Mesenchymal stem cell (in vitro differentiated cells and primary cell): ENCODE data around the gene ENTPD2.
A peak's percentile ranks its signal among the peaks of the same experiment; 100 is the strongest.

Experiments used
- DNase-seq: peaks from one replicate; pipeline ENCODE4 v3.0.0-alpha.2; 2013
- H2AFZ ChIP-seq: one replicate; pipeline ENCODE4 v1.6.1; 2013; ENCODE audit warnings: low read depth, mild to moderate bottlenecking, control low read depth, inconsistent platforms, low read length, moderate library complexity
- H2AK5ac ChIP-seq: 2 replicates; pipeline ENCODE4 v1.6.1; 2013; ENCODE audit warnings: low read length, moderate library complexity, mild to moderate bottlenecking, inconsistent platforms; ENCODE audit not compliant: severe bottlenecking
- H2BK120ac ChIP-seq: one replicate; pipeline ENCODE4 v1.6.1; 2013; ENCODE audit warnings: low read depth, mild to moderate bottlenecking, inconsistent platforms, low read length, moderate library complexity
- H2BK12ac ChIP-seq, 2 experiments: one replicate each; pipeline ENCODE4 v1.6.1; 2013; ENCODE audit warnings: inconsistent platforms in 2 of 2, low read length in 2 of 2, mild to moderate bottlenecking in 2 of 2, moderate library complexity in 2 of 2, control low read depth in 1 of 2
- H2BK15ac ChIP-seq: one replicate; pipeline ENCODE4 v1.6.1; 2013; ENCODE audit warnings: mild to moderate bottlenecking, low read depth, inconsistent platforms; ENCODE audit not compliant: poor library complexity, severe bottlenecking
- H2BK5ac ChIP-seq: 2 replicates; pipeline ENCODE4 v1.6.1; 2013; ENCODE audit warnings: low read depth, mild to moderate bottlenecking, low read length, control low read depth, inconsistent platforms; ENCODE audit not compliant: poor library complexity, severe bottlenecking
- H3K14ac ChIP-seq, 2 experiments: one replicate each; pipeline ENCODE4 v1.6.1; 2013; ENCODE audit warnings: inconsistent platforms in 2 of 2, low read length in 2 of 2, control low read depth in 1 of 2, mild to moderate bottlenecking in 1 of 2, moderate library complexity in 1 of 2
- H3K18ac ChIP-seq, 2 experiments: one replicate each; pipeline ENCODE4 v1.6.1; 2013; ENCODE audit warnings: inconsistent platforms in 2 of 2, low read length in 2 of 2, control low read depth in 1 of 2, low read depth in 1 of 2, mild to moderate bottlenecking in 1 of 2
- H3K23ac ChIP-seq, 2 experiments: one replicate each; pipeline ENCODE4 v1.6.1; 2013; ENCODE audit warnings: inconsistent platforms in 2 of 2, low read length in 2 of 2, mild to moderate bottlenecking in 2 of 2, moderate library complexity in 2 of 2, control low read depth in 1 of 2
- H3K27ac ChIP-seq: 2 replicates; pipeline ENCODE4 v1.5.1; 2013; ENCODE audit warnings: mild to moderate bottlenecking, moderate library complexity, low read length, control low read depth, inconsistent platforms; ENCODE audit not compliant: poor library complexity, severe bottlenecking
- H3K27me3 ChIP-seq, 2 experiments: 2 replicates each; pipeline versions ENCODE4 v1.6.1 to v1.7.0; 2013; ENCODE audit warnings: low read length in 2 of 2, mild to moderate bottlenecking in 2 of 2, moderate library complexity in 2 of 2, control low read depth in 1 of 2, inconsistent platforms in 1 of 2; ENCODE audit not compliant: control insufficient read depth in 1 of 2, insufficient read depth in 1 of 2
- H3K36me3 ChIP-seq, 2 experiments: 2 replicates each; pipeline versions ENCODE4 v1.6.1 to v1.7.0; 2013; ENCODE audit warnings: low read length in 2 of 2, control low read depth in 1 of 2, inconsistent platforms in 1 of 2, low read depth in 1 of 2, mild to moderate bottlenecking in 1 of 2; ENCODE audit not compliant: insufficient read depth in 2 of 2, control insufficient read depth in 1 of 2
- H3K4ac ChIP-seq, 2 experiments: one replicate each; pipeline ENCODE4 v1.6.1; 2013; ENCODE audit warnings: inconsistent platforms in 2 of 2, low read length in 2 of 2, mild to moderate bottlenecking in 2 of 2, moderate library complexity in 2 of 2, control low read depth in 1 of 2, low read depth in 1 of 2
- H3K4me1 ChIP-seq: 2 replicates; pipeline ENCODE4 v1.6.1; 2013; ENCODE audit warnings: low read depth, low read length, control low read depth; ENCODE audit not compliant: control insufficient read depth, insufficient read depth
- H3K4me2 ChIP-seq: 2 replicates; pipeline ENCODE4 v1.6.1; 2013; ENCODE audit warnings: low read length, mild to moderate bottlenecking, inconsistent platforms; ENCODE audit not compliant: poor library complexity, severe bottlenecking
- H3K4me3 ChIP-seq, 2 experiments: 2 replicates each; pipeline versions ENCODE4 v1.5.1 to v1.7.0; 2013; ENCODE audit warnings: low read length in 2 of 2, mild to moderate bottlenecking in 2 of 2, control low read depth in 1 of 2, low read depth in 1 of 2; ENCODE audit not compliant: insufficient read depth in 1 of 2
- H3K79me1 ChIP-seq: replicated peaks from 2 replicates; pipeline ENCODE4 v1.6.1; 2013; ENCODE audit warnings: mild to moderate bottlenecking, control low read depth, low read length, inconsistent platforms; ENCODE audit not compliant: poor library complexity, severe bottlenecking
- H3K9ac ChIP-seq: 2 replicates; pipeline ENCODE4 v1.7.0; 2013; ENCODE audit warnings: mild to moderate bottlenecking, low read length, moderate library complexity
- H3K9me3 ChIP-seq: 2 replicates; pipeline ENCODE4 v1.7.0; 2013; ENCODE audit warnings: mild to moderate bottlenecking, low read length; ENCODE audit not compliant: control insufficient read depth
- H4K8ac ChIP-seq: one replicate; pipeline ENCODE4 v1.6.1; 2013; ENCODE audit warnings: inconsistent platforms, mild to moderate bottlenecking, low read length, moderate library complexity
- H4K91ac ChIP-seq: one replicate; pipeline ENCODE4 v1.6.1; 2013; ENCODE audit warnings: mild to moderate bottlenecking, low read length, inconsistent platforms
- WGBS: methylation state at CpG from one replicate; pipeline ENCODE4 v1.1.7; 2013; ENCODE audit warnings: mixed read lengths; 5-methylcytosine and 5-hydroxymethylcytosine counted together

The ENTPD2 gene

DNA sequence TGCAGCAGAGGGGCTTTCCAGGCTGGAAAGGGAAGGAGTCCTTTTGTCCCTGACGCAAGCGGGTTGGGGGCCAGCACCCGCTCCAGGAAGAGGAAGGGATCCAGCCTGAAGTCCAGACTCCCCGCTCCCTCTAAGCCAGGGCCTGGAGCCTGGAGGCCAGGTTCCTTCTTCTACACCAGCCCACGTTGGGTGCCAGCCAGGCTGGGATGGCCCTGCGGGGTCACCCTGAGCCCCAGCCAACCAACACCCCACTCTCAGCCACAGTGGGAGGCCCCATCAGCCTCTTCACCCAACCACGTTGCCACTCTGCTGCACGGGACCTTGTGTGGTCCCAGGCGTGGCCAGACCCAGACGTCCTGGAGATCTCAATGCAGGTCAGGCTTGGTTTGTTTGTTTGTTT is 21.0 kb downstream of the ENTPD2 start:
- Histone ChIP-seq H3K23ac (no peak overlapping the region), H4K91ac (no peak overlapping the region), H2BK15ac (no peak overlapping the region), H3K36me3 (peaks cover 6 to 12% of the 10 kb centered on the region in 2 experiments), H2AFZ (no peak overlapping the region), H2BK12ac (no peak overlapping the region), H3K27ac (no peak overlapping the region), H3K14ac (no peak overlapping the region), H3K18ac (no peak overlapping the region), H2AK5ac (no peak overlapping the region), H3K27me3 (peaks cover 4 to 11% of the 10 kb centered on the region in 2 experiments), H4K8ac (no peak overlapping the region), H2BK5ac (no peak overlapping the region), H3K4me2 (no peak overlapping the region), H3K4ac (no peak overlapping the region), H3K9me3 (no peaks in the 10 kb centered on the region), H3K4me3 (no peak overlapping the region), H3K9ac (no peak overlapping the region), H2BK120ac (no peak overlapping the region), H3K4me1 (peaks cover 13% of the 10 kb centered on the region), H3K79me1 (no peaks in the 10 kb centered on the region)
- DNase-seq, result no peak
- WGBS, result 87% methylated on average over 10 of the region's 10 CpGs

DNA sequence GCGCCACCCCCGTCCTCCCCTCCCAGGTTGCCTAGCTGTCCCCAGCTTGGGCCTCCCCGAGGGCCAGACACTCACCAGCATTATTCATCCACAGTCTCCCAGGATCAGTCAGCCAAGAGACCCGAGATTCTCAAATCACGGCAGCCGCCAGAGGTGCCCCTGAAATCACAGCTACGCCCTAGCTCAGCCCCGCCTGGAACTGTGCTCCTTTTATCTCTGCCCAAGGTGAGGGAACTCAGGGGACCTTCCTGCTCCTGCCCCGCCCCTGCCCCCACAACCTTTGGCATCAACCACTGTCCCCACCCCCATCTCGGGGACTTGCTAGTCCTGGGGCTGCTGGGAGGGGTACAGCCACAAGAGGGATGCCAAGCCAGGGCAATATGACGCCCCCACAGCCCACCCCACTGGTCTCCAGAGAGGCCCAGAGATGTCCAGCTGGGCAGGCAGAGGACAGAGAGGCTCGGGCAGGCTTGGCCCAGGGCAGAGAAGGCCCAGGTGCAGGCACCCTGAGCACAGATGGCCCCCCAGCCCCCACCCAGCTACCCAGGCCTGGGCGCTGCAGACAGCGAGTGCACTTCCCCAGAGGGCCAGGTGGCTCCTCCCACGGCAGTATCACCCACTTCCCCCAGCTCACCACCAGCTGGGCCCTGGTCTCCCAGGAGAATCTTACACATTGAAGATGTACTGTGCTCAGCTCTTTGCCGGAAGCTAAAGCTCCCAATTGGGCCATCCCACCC is 21.8 kb downstream of the ENTPD2 start, which contains the start of gene FUT7:
FUT7 (minus strand) TSS at position 185 of the 737 bp plus-strand sequence; CDS start at position 88, 97 bp downstream.
- Histone ChIP-seq H3K79me1 (no peaks in the 10 kb centered on the region), H3K27ac (no peak within 1 kb of the TSS), H3K4me1 (peaks cover 20% of the 10 kb centered on the region), H4K91ac (peak within 1 kb of the TSS; percentile 10), H3K9me3 (no peaks in the 10 kb centered on the region), H2BK12ac (no peak within 1 kb of the TSS), H2BK15ac (no peak within 1 kb of the TSS), H3K4me3 (no peak within 1 kb of the TSS), H2AK5ac (no peak within 1 kb of the TSS), H3K23ac (no peak within 1 kb of the TSS), H3K4ac (no peak within 1 kb of the TSS), H2BK5ac (no peak within 1 kb of the TSS), H2AFZ (no peak within 1 kb of the TSS), H3K14ac (no peak within 1 kb of the TSS), H2BK120ac (no peak within 1 kb of the TSS), H3K9ac (no peak within 1 kb of the TSS), H3K4me2 (no peak within 1 kb of the TSS), H4K8ac (no peak within 1 kb of the TSS), H3K36me3 (peaks cover 0 to 6% of the 10 kb centered on the region in 2 experiments), H3K27me3 (peaks cover 4 to 11% of the 10 kb centered on the region in 2 experiments), H3K18ac (no peak within 1 kb of the TSS)
- WGBS, result 74% methylated on average over 16 of the region's 16 CpGs
- no peak for DNase-seq

DNA sequence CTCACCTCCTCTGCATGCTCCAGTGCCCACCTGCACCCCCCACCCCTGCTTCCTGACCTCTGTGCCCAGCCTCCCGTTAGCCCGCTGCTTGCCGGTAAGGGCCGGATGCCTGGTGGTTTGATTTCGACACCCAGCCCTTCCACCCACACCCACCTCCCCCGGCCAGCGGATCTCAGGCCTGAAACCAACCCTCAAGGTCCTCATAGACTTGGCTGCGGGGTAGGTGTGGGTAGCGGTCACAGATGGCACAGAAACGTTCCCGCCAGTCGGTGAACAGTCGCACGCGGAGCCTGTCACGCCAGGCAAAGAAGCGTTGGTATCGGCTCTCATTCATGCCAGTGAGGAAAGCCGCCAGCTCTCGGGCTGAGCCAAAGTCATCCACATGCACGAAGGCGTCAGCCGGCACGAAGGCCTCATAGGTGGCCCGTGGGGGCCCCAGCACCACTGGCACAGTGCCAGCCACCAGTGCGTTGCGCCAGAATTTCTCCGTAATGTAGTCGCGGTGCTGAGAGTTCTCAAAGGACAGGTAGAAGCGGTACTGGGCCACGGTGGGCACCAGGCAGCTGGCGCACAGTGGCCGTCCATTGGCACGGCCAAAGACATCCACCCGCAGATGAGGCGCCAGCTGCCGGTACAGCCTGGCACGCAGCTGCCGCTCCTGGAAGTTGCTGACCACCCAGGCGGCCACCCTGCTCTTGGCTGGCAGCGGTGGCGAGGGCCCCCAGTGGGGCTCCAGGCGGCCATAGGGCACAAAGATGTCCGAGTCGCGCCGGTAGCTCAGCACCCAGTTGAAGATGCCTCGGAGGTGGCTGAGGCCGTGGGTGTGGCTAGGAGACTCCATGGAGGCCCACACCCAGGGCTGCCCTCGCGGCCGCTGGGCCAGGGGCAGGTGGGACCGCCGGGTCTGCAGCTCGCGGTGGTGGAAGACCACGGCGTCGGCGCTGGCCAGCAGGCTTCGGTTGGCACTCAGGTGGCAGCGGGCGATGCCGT is 23.0 kb downstream of the ENTPD2 start:
- H3K14ac ChIP-seq, result no peak overlapping the region
- H2AK5ac ChIP-seq, result no peak overlapping the region
- peaks cover 0 to under 1% of the 10 kb centered on the region in 2 experiments for H3K36me3 ChIP-seq
- no peak overlapping the region for H3K9ac ChIP-seq
- H3K4me3 ChIP-seq, result no peak overlapping the region
- no peak overlapping the region for H3K4me2 ChIP-seq
- peaks cover 4 to 11% of the 10 kb centered on the region in 2 experiments for H3K27me3 ChIP-seq
- H3K4ac ChIP-seq, result no peak overlapping the region
- H3K79me1 ChIP-seq, result no peaks in the 10 kb centered on the region
- no peak overlapping the region for H3K23ac ChIP-seq
- H3K27ac ChIP-seq, result no peak overlapping the region
- no peak overlapping the region for H2BK120ac ChIP-seq
- no peaks in the 10 kb centered on the region for H3K9me3 ChIP-seq
- no peak overlapping the region for H2BK15ac ChIP-seq
- H2AFZ ChIP-seq, result no peak overlapping the region
- no peak overlapping the region for H2BK5ac ChIP-seq
- peaks cover 25% of the 10 kb centered on the region for H3K4me1 ChIP-seq
- 93% methylated on average over 65 of the region's 65 CpGs for WGBS
- no peak for DNase-seq
- H4K91ac ChIP-seq, result peak overlapping the region; percentile 10
- no peak overlapping the region for H2BK12ac ChIP-seq
- no peak overlapping the region for H4K8ac ChIP-seq
- H3K18ac ChIP-seq, result no peak overlapping the region

DNA sequence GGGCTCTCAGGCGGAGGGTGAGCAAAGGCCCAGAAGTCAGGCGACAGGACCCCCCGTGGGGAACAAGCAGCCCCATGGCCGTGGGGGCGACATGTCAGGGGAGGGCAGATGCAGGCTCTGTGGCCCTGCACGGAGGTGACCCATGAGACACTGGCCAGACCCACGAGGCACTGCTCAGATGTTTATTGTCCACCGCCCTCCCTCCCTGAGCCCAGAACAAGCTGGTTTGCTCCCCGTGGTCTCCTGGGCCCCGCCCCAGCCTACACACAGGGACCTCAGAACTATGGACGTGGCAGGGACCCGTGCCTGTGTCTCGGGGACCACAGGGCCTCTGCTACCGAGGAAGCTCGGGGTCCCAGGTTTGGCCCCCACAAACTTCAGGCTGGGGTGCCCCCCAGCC is 23.9 kb downstream of the ENTPD2 start:
- Histone ChIP-seq H2BK12ac (no peak overlapping the region), H2BK120ac (no peak overlapping the region), H3K79me1 (no peaks in the 10 kb centered on the region), H2AFZ (no peak overlapping the region), H3K18ac (no peak overlapping the region), H3K36me3 (no peaks in the 10 kb centered on the region), H2BK15ac (no peak overlapping the region), H3K23ac (no peak overlapping the region), H3K4me2 (no peak overlapping the region), H4K91ac (no peak overlapping the region), H2BK5ac (no peak overlapping the region), H3K4me3 (no peak overlapping the region), H4K8ac (no peak overlapping the region), H3K4me1 (peaks cover 29% of the 10 kb centered on the region), H3K14ac (no peak overlapping the region), H3K4ac (no peak overlapping the region), H3K9me3 (no peaks in the 10 kb centered on the region), H3K9ac (no peak overlapping the region), H3K27ac (no peak overlapping the region), H2AK5ac (no peak overlapping the region), H3K27me3 (peaks cover 4 to 11% of the 10 kb centered on the region in 2 experiments)
- 83% methylated on average over 14 of the region's 15 CpGs for WGBS
- no peak for DNase-seq
